HepG2 (cell line): ENCODE measurements around the gene SLC22A7. TPM values are rescaled to one million over a fixed set of nuclear protein-coding genes. Genes with fewer than 3 reads are reported as not detected.

Experiments used
- ARID5B ChIP-seq: IDR thresholded peaks from 2 replicates; pipeline ENCODE4 v1.4.0; 2020; ENCODE audit warnings: mild to moderate bottlenecking, missing genetic modification reagents
- E2F5 ChIP-seq: sonication (generic); formaldehyde crosslinking; conservative IDR thresholded peaks from 2 replicates; pipeline ENCODE4 v1.4.0; 2020; ENCODE audit warnings: missing genetic modification reagents
- HIC2 ChIP-seq: sonication (generic); formaldehyde crosslinking; IDR thresholded peaks from 2 replicates; pipeline ENCODE4 v1.9.0; 2022; ENCODE audit warnings: low read depth, missing genetic modification reagents
- KLF9 ChIP-seq: IDR thresholded peaks from 2 replicates; pipeline ENCODE4 v1.6.1; 2016; ENCODE audit warnings: low read depth
- NKX3-1 ChIP-seq: sonication (generic); formaldehyde crosslinking; IDR thresholded peaks from 2 replicates; pipeline ENCODE4 v1.5.0; 2020; ENCODE audit warnings: missing genetic modification reagents
- PATZ1 ChIP-seq: sonication (generic); formaldehyde crosslinking; IDR thresholded peaks from 2 replicates; pipeline ENCODE4 v1.4.0; 2020; ENCODE audit warnings: missing genetic modification reagents
- SNAPC4 ChIP-seq: sonication (generic); formaldehyde crosslinking; IDR thresholded peaks from 2 replicates; pipeline ENCODE4 v1.4.0; 2020; ENCODE audit warnings: mild to moderate bottlenecking, missing genetic modification reagents
- TEAD3 ChIP-seq: optimal IDR thresholded peaks from 2 replicates; pipeline ENCODE3; 2016; ENCODE audit warnings: borderline replicate concordance
- ZMAT3 ChIP-seq: sonication (generic); formaldehyde crosslinking; conservative IDR thresholded peaks from 2 replicates; pipeline ENCODE4 v1.7.0; 2021; ENCODE audit warnings: missing genetic modification reagents
- ZNF136 ChIP-seq: sonication (generic); formaldehyde crosslinking; IDR thresholded peaks from 2 replicates; pipeline ENCODE4 v1.8.1; 2022; ENCODE audit warnings: low read depth, mild to moderate bottlenecking, moderate library complexity, missing genetic modification reagents
- ZNF547 ChIP-seq: sonication (generic); formaldehyde crosslinking; IDR thresholded peaks from 2 replicates; pipeline ENCODE4 v1.5.1; 2020; ENCODE audit warnings: mild to moderate bottlenecking, missing genetic modification reagents
- ZNF597 ChIP-seq: sonication (generic); formaldehyde crosslinking; IDR thresholded peaks from 2 replicates; pipeline ENCODE4 v1.5.0; 2020; ENCODE audit warnings: missing genetic modification reagents
- polyA plus RNA-seq, 8 experiments: library from polyadenylated mRNA; depleted of rRNA in 3 of 8; stranded (reverse) in 7 of 8; unstranded in 1 of 8; fragments of >200 nt; fragmentation: Illumina TruSeq in 4 of 8; extraction: Trizol in 4 of 8; gene quantifications; 2 replicates each; pipeline versions ENCODE4 v1.2.1 to v1.2.3, GENCODE V29; 2011 to 2016; ENCODE audit warnings: low read depth in 4 of 8, missing spikeins in 1 of 8, mixed read lengths in 1 of 8; ENCODE audit not compliant: insufficient read depth in 1 of 8
- total RNA-seq, 5 experiments: library from RNA; depleted of rRNA; stranded (reverse); fragments of >200 nt; fragmentation: Illumina TruSeq; extraction: Trizol; gene quantifications; 2 replicates each; pipeline ENCODE4 v1.2.3, GENCODE V29; 2016; ENCODE audit warnings: low read depth in 1 of 5

The SLC22A7 gene
- total and polyA plus RNA-seq, 2 of the 13 experiments (the other 11 are each of a cell fraction or from before 2014, with no cell fraction given), result 5.3 to 22.6 TPM

- peak; percentile 29; the same call in 1 of the 2 replicates for TF ChIP-seq ARID5B
- TF ChIP-seq KLF9, result no peak
- no peak for TF ChIP-seq ZNF597 (CRISPR knock-in tag)
- TF ChIP-seq PATZ1 (CRISPR knock-in tag), result peak; percentile 55
- TF ChIP-seq E2F5, result peak; percentile 46; the same call in 1 of the 2 replicates
- TF ChIP-seq ZNF547 (CRISPR knock-in tag), result peak; percentile 68; the same call in 1 of the 2 replicates
- TF ChIP-seq TEAD3 (CRISPR knock-in tag), result peak; percentile 52
- TF ChIP-seq ZMAT3 (CRISPR knock-in tag), result no peak
- TF ChIP-seq SNAPC4 (CRISPR knock-in tag), result 0 out of 2 replicates have a peak, but pooled peaks have one; percentile 53
- TF ChIP-seq ZNF136 (CRISPR knock-in tag), result peak; percentile 71; the same call in 1 of the 2 replicates
- peak; percentile 90 for TF ChIP-seq HIC2
- TF ChIP-seq NKX3-1 (CRISPR knock-in tag), result no peak
These were observed 10.3 kb downstream of the SLC22A7 start, which contains the start of gene CRIP3 (continued) for GRCh38 chr6:43308101-43308989.
